GM10248 (cell line): Measurements from ENCODE around the gene MAGIX.
A peak's percentile ranks its signal among the peaks of the same experiment; 100 is the strongest.

Source experiments
- CTCF ChIA-PET: fragments of 300-600 bp; sonication (Branson Sonifier 250); formaldehyde crosslinking; extraction: SDS; loops from one replicate; lab custom pipeline; 2021; ENCODE audit warnings: antibody characterized with exemption; lab: Yijun Ruan, JAX
- POLR2A ChIA-PET: fragments of 350-650 bp; sonication (Branson Sonifier 250); formaldehyde crosslinking; extraction: SDS; loops from one replicate; lab custom pipeline; 2020; ENCODE audit warnings: antibody characterized with exemption; lab: Yijun Ruan, JAX
- DNase-seq: peaks from one replicate; pipeline ENCODE4 v3.0.0; 2012; ENCODE audit errors: extremely low spot score
- CTCF ChIP-seq: IDR thresholded peaks from 2 replicates; pipeline ENCODE4 v1.5.1; 2012; ENCODE audit warnings: mild to moderate bottlenecking, low read depth; ENCODE audit errors: extremely low read depth, missing control alignments, control extremely low read depth

MAGIX gene

GRCh38 chrX:49192722-49193328 lies 30.3 kb downstream of the MAGIX start:
- ChIA-PET POLR2A (no interaction called here), CTCF (interaction anchor here (0.7 to 2.2 kb wide), 23 partner anchors 9 to 646 kb away, joined by 3 to 11 read pairs (median 4); no protein-coding TSS in a partner anchor)
- DNase-seq, result no peak
- TF ChIP-seq CTCF, result peak; percentile 51

- ChIA-PET CTCF (interaction anchor here (0.8 to 2.2 kb wide), 12 partner anchors 9 to 646 kb away, joined by 3 to 11 read pairs (median 5); no protein-coding TSS in a partner anchor), POLR2A (no interaction called here)
- no peak for DNase-seq
- no peak for TF ChIP-seq CTCF
Measured at GRCh38 chrX:49193542-49193964, 31.0 kb downstream of the MAGIX start.

GRCh38 chrX:49197543-49198087 lies 35.1 kb downstream of the MAGIX start:
- TF ChIP-seq CTCF, result no peak
- DNase-seq, result no peak
- CTCF ChIA-PET, result no interaction called here
- POLR2A ChIA-PET, result no interaction called here

GRCh38 chrX:49198540-49199314 lies 36.2 kb downstream of the MAGIX start:
- CTCF ChIA-PET, result no interaction called here
- DNase-seq, result no peak
- no peak for TF ChIP-seq CTCF
- POLR2A ChIA-PET, result no interaction called here

- POLR2A ChIA-PET, result no interaction called here
- DNase-seq, result no peak
- TF ChIP-seq CTCF, result no peak
- CTCF ChIA-PET, result no interaction called here
Measured at GRCh38 chrX:49199315-49199595, 36.7 kb downstream of the MAGIX start.

- ChIA-PET CTCF (no interaction called here), POLR2A (no interaction called here)
- TF ChIP-seq CTCF, result no peak
- DNase-seq, result peak; percentile 90
Measured at GRCh38 chrX:49199906-49200771, 37.6 kb downstream of the MAGIX start, which contains the start of gene SYP. TSS of gene SYP (minus strand) at chrX:49200193. CDS start at chrX:49200186, 7 bp downstream.
